ENCODE measurements around the gene STAT5B. TPM values are rescaled to one million over a fixed set of nuclear protein-coding genes. Genes with fewer than 3 reads are reported as not detected.

STAT5B gene
- total and polyA plus RNA-seq, 2 of the 13 experiments (the other 11 are each of a cell fraction or from before 2014, with no cell fraction given) = 21.0 to 42.8 TPM

DNA sequence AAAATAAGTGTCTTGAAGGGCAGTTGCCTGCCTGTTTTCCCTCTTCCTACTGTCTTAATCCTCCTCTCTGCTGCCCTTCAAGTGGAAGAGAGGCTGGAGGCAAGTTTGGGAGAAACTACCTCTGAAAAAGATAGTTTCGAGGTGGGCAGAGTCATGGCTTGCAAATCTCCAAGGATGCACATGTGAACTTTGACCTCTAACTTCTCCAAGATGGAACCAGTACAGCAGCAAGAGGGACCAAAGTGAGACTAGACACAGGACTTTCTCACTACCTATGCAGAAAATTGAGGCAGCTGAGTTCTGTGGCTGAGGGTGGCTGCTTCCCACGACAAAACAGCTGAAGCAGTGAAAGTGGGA is 94.4 kb downstream of the STAT5B start (continued):
- TF ChIP-seq RFX5 (IDR thresholded peaks at IDR 0.05; ENCODE audit: low read depth, low read length) (no peak), ESRRA (CRISPR knock-in tag; IDR thresholded peaks at IDR 0.05; ENCODE audit: low read depth) (no peak), CHD4 (IDR thresholded peaks at IDR 0.05; ENCODE audit: borderline replicate concordance, low read length) (no peak), IRF2 (CRISPR knock-in tag; IDR thresholded peaks at IDR 0.05) (no peak), ZNF124 (CRISPR knock-in tag; IDR thresholded peaks at IDR 0.05) (no peak), NPAS2 (CRISPR knock-in tag; IDR thresholded peaks at IDR 0.05; ENCODE audit: borderline replicate concordance) (no peak), ZKSCAN8 (CRISPR knock-in tag; IDR thresholded peaks at IDR 0.05; ENCODE audit: borderline replicate concordance) (no peak), ZNF260 (CRISPR knock-in tag; IDR thresholded peaks at IDR 0.05; ENCODE audit: borderline replicate concordance, low read depth) (no peak)
- TF ChIP-seq, protein P1, sequence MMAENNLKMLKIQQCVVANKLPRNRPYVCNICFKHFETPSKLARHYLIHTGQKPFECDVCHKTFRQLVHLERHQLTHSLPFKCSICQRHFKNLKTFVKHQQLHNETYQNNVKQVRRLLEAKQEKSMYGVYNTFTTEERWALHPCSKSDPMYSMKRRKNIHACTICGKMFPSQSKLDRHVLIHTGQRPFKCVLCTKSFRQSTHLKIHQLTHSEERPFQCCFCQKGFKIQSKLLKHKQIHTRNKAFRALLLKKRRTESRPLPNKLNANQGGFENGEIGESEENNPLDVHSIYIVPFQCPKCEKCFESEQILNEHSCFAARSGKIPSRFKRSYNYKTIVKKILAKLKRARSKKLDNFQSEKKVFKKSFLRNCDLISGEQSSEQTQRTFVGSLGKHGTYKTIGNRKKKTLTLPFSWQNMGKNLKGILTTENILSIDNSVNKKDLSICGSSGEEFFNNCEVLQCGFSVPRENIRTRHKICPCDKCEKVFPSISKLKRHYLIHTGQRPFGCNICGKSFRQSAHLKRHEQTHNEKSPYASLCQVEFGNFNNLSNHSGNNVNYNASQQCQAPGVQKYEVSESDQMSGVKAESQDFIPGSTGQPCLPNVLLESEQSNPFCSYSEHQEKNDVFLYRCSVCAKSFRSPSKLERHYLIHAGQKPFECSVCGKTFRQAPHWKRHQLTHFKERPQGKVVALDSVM (CRISPR knock-in tag; IDR thresholded peaks at IDR 0.05) = no peak
- TF ChIP-seq, protein P2, sequence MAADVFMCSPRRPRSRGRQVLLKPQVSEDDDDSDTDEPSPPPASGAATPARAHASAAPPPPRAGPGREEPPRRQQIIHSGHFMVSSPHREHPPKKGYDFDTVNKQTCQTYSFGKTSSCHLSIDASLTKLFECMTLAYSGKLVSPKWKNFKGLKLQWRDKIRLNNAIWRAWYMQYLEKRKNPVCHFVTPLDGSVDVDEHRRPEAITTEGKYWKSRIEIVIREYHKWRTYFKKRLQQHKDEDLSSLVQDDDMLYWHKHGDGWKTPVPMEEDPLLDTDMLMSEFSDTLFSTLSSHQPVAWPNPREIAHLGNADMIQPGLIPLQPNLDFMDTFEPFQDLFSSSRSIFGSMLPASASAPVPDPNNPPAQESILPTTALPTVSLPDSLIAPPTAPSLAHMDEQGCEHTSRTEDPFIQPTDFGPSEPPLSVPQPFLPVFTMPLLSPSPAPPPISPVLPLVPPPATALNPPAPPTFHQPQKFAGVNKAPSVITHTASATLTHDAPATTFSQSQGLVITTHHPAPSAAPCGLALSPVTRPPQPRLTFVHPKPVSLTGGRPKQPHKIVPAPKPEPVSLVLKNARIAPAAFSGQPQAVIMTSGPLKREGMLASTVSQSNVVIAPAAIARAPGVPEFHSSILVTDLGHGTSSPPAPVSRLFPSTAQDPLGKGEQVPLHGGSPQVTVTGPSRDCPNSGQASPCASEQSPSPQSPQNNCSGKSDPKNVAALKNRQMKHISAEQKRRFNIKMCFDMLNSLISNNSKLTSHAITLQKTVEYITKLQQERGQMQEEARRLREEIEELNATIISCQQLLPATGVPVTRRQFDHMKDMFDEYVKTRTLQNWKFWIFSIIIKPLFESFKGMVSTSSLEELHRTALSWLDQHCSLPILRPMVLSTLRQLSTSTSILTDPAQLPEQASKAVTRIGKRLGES (CRISPR knock-in tag; IDR thresholded peaks at IDR 0.05; ENCODE audit: borderline replicate concordance) = no peak
